SK-N-SH treated with all-trans-retinoic acid at 6 μM for 48 hours (cell line): ENCODE data around the gene FBXL12.

ENCODE experiments used
- ATAC-seq: fragments of 200-7000 bp; cut with Tn5 transposase; 3 replicates; pipeline ENCODE4 v1.9.1; 2020; ENCODE audit warnings: mild to moderate bottlenecking, moderate library complexity
- ARNTL ChIP-seq: fragments of 450-650 bp; formaldehyde crosslinking; IDR thresholded peaks from 2 replicates; pipeline ENCODE4 v1.5.0; 2020; ENCODE audit warnings: low read depth, mild to moderate bottlenecking, moderate library complexity, borderline replicate concordance
- BACH2 ChIP-seq: fragments of 250-450 bp; sonication (Bioruptor Pico); IDR thresholded peaks from 2 replicates; pipeline ENCODE4 v1.9.0; 2021; ENCODE audit warnings: mild to moderate bottlenecking, borderline replicate concordance
- CSDC2 ChIP-seq: fragments of 250-450 bp; sonication (Bioruptor Pico); IDR thresholded peaks from 2 replicates; pipeline ENCODE4 v1.5.0; 2020; ENCODE audit warnings: mild to moderate bottlenecking, moderate library complexity
- ESRRG ChIP-seq: fragments of 250-450 bp; sonication (Bioruptor Pico); IDR thresholded peaks from 2 replicates; pipeline ENCODE4 v1.6.1; 2021; ENCODE audit warnings: mild to moderate bottlenecking
- ISL1 ChIP-seq: fragments of 250-450 bp; sonication (Bioruptor Pico); IDR thresholded peaks from 2 replicates; pipeline ENCODE4 v2.1.2; 2022; ENCODE audit warnings: mild to moderate bottlenecking, moderate library complexity
- OSR1 ChIP-seq: fragments of 250-450 bp; sonication (Bioruptor Pico); IDR thresholded peaks from 2 replicates; pipeline ENCODE4 v1.8.0; 2022; ENCODE audit warnings: moderate library complexity, mild to moderate bottlenecking, inconsistent platforms
- PATZ1 ChIP-seq: fragments of 250-450 bp; sonication (Bioruptor Pico); IDR thresholded peaks from 2 replicates; pipeline ENCODE4 v1.8.0; 2020; ENCODE audit warnings: mild to moderate bottlenecking, moderate library complexity, borderline replicate concordance
- PPARA ChIP-seq: fragments of 250-450 bp; sonication (Bioruptor Pico); IDR thresholded peaks from 2 replicates; pipeline ENCODE4 v1.5.0; 2020; ENCODE audit warnings: mild to moderate bottlenecking, borderline replicate concordance
- RARB ChIP-seq: fragments of 250-450 bp; sonication (Bioruptor Pico); IDR thresholded peaks from 2 replicates; pipeline ENCODE4 v1.8.0; 2021; ENCODE audit warnings: mild to moderate bottlenecking, moderate library complexity
- SNAI2 ChIP-seq: fragments of 250-450 bp; sonication (Bioruptor Pico); IDR thresholded peaks from 2 replicates; pipeline ENCODE4 v1.5.0; 2020; ENCODE audit warnings: mild to moderate bottlenecking, moderate library complexity
- TOX ChIP-seq: fragments of 250-450 bp; sonication (Bioruptor Pico); IDR thresholded peaks from 2 replicates; pipeline ENCODE4 v1.8.0; 2021; ENCODE audit warnings: mild to moderate bottlenecking, moderate library complexity, borderline replicate concordance
- TSHZ2 ChIP-seq: fragments of 250-450 bp; sonication (Bioruptor Pico); IDR thresholded peaks from 2 replicates; pipeline ENCODE4 v1.5.0; 2020; ENCODE audit warnings: mild to moderate bottlenecking, moderate library complexity
- ZC3H10 ChIP-seq: fragments of 250-450 bp; sonication (Bioruptor Pico); IDR thresholded peaks from 2 replicates; pipeline ENCODE4 v1.5.1; 2021; ENCODE audit warnings: mild to moderate bottlenecking, moderate library complexity
- ZFP3 ChIP-seq: fragments of 250-450 bp; sonication (Bioruptor Pico); IDR thresholded peaks from 2 replicates; pipeline ENCODE4 v1.5.0; 2020; ENCODE audit warnings: mild to moderate bottlenecking, moderate library complexity
- ZNF565 ChIP-seq: fragments of 450-650 bp; formaldehyde crosslinking; conservative IDR thresholded peaks from 2 replicates; pipeline ENCODE4 v1.5.0; 2020; ENCODE audit warnings: low read depth, mild to moderate bottlenecking, moderate library complexity
- ZNF70 ChIP-seq: fragments of 450-650 bp; formaldehyde crosslinking; IDR thresholded peaks from 2 replicates; pipeline ENCODE4 v1.5.0; 2020; ENCODE audit warnings: mild to moderate bottlenecking, moderate library complexity
- ZNF8 ChIP-seq: fragments of 450-650 bp; formaldehyde crosslinking; IDR thresholded peaks from 2 replicates; pipeline ENCODE4 v1.5.0; 2020; ENCODE audit warnings: mild to moderate bottlenecking, moderate library complexity
- TF ChIP-seq, protein P1 (sequence below): fragments of 250-450 bp; sonication (Bioruptor Pico); IDR thresholded peaks from 2 replicates; pipeline ENCODE4 v1.5.1; 2021; ENCODE audit warnings: mild to moderate bottlenecking, moderate library complexity
- TF ChIP-seq, protein P2 (sequence below): fragments of 250-450 bp; sonication (Bioruptor Pico); IDR thresholded peaks from 2 replicates; pipeline ENCODE4 v1.5.1; 2020; ENCODE audit warnings: low read depth, mild to moderate bottlenecking, moderate library complexity
- TF ChIP-seq, protein P3 (sequence below): fragments of 250-450 bp; sonication (Bioruptor Pico); IDR thresholded peaks from 2 replicates; pipeline ENCODE4 v1.8.0; 2021; ENCODE audit warnings: low read depth, mild to moderate bottlenecking, moderate library complexity, borderline replicate concordance

Gene FBXL12

DNA sequence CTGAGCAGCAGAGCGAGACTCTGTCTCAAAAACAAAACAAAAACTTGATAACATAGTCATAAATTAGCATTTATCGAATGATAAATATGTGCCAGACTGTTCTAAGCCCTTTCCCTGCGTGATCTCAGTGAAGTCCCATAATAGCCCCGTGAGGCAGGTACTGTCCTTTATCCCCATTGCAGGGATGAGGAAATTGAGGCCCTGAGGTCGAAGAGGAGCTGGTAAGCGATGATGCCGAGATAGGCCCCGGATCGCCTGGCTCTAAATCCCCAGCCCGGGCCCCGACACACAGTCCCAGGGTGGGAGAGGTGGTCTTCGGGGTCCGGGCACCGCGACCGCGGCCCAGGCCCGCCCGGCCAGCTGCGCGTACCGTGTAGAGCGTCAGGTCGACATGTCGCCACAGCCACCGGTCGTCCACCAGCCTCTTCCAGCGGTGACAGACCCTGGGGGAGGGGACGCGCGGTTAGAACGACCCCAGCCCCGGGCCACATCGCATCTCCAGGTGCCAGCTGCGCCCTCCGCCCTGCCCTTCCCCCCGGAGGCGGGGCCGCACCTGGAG, 625 bp downstream of the FBXL12 start:
- no peak for ATAC-seq
- TF ChIP-seq, protein P1, sequence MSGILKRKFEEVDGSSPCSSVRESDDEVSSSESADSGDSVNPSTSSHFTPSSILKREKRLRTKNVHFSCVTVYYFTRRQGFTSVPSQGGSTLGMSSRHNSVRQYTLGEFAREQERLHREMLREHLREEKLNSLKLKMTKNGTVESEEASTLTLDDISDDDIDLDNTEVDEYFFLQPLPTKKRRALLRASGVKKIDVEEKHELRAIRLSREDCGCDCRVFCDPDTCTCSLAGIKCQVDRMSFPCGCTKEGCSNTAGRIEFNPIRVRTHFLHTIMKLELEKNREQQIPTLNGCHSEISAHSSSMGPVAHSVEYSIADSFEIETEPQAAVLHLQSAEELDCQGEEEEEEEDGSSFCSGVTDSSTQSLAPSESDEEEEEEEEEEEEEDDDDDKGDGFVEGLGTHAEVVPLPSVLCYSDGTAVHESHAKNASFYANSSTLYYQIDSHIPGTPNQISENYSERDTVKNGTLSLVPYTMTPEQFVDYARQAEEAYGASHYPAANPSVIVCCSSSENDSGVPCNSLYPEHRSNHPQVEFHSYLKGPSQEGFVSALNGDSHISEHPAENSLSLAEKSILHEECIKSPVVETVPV = no peak
- TF ChIP-seq ARNTL (CRISPR knock-in tag) (no peak), ZFP3 (CRISPR knock-in tag) (peak; percentile 74)
- TF ChIP-seq, protein P2, sequence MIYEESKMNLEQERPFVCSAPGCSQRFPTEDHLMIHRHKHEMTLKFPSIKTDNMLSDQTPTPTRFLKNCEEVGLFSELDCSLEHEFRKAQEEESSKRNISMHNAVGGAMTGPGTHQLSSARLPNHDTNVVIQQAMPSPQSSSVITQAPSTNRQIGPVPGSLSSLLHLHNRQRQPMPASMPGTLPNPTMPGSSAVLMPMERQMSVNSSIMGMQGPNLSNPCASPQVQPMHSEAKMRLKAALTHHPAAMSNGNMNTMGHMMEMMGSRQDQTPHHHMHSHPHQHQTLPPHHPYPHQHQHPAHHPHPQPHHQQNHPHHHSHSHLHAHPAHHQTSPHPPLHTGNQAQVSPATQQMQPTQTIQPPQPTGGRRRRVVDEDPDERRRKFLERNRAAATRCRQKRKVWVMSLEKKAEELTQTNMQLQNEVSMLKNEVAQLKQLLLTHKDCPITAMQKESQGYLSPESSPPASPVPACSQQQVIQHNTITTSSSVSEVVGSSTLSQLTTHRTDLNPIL (CRISPR knock-in tag) = no peak
- TF ChIP-seq, all 23 proteins: peak for 1

- ATAC-seq = no peak
These were observed 7.7 kb downstream of the FBXL12 start for GRCh38 chr19:9811139-9811538.

DNA sequence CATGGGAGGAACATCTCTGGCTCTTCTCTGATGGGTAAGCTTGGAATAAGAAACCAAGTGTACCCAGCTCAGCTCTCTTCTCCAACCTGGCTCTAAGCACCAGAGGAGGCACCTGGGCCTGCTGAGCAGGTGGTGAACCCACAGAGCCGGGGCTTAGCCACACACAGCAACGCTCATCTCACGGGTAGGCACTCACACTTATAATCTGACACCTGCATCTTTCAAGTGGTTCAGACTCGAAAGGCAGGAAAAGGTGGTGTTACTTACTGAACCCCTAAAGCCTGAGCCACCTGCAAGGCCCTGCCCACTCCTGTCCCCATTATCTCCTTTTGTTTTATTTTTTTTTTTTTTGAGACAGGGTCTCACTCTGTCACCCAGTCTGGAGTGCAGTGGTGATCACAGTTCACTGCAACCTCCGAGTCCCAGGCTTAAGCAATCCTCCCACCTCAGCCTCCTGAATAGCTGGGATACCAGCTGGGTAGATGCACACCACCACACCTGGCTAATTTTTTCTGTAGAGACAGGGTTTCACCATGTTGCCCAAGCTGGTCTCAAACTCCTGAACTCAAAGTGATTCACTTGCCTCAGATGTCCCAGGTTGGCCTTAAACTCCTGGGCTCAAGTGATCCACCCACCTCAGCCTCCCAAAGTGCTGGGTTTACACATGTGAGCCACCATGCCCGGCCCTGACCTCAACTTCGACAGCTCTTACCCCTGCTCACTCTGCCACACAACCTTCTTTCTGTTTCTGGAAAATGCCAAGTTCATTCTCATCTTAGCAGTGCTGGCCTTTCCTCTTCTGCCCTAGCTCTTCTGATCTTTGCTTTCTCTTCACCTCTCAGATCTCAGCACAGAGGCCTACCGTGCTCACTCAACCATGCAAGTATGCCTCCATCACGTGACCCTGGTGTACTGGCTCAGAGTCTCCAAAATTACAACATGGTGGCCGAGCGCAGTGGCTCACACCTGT, 9.7 kb downstream of the FBXL12 start:
- no peak for ATAC-seq
- TF ChIP-seq PPARA (no peak), TOX (no peak), ZNF70 (no peak), ZC3H10 (CRISPR knock-in tag) (no peak), BACH2 (CRISPR knock-in tag) (no peak), ZNF565 (CRISPR knock-in tag) (no peak), OSR1 (no peak), TSHZ2 (no peak), ISL1 (CRISPR knock-in tag) (no peak), PATZ1 (CRISPR knock-in tag) (no peak), ZFP3 (CRISPR knock-in tag) (no peak), SNAI2 (CRISPR knock-in tag) (no peak), CSDC2 (no peak), RARB (no peak), ZNF8 (CRISPR knock-in tag) (no peak), ESRRG (CRISPR knock-in tag) (no peak)
- TF ChIP-seq, protein P3, sequence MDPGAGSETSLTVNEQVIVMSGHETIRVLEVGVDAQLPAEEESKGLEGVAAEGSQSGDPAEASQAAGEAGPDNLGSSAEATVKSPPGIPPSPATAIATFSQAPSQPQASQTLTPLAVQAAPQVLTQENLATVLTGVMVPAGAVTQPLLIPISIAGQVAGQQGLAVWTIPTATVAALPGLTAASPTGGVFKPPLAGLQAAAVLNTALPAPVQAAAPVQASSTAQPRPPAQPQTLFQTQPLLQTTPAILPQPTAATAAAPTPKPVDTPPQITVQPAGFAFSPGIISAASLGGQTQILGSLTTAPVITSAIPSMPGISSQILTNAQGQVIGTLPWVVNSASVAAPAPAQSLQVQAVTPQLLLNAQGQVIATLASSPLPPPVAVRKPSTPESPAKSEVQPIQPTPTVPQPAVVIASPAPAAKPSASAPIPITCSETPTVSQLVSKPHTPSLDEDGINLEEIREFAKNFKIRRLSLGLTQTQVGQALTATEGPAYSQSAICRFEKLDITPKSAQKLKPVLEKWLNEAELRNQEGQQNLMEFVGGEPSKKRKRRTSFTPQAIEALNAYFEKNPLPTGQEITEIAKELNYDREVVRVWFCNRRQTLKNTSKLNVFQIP = no peak
- TF ChIP-seq, protein P1 = no peak

More at GRCh38 chr19:9811139-9811538, 7.7 kb downstream of the FBXL12 start:
- no peak for TF ChIP-seq ESRRG (CRISPR knock-in tag)
- TF ChIP-seq, all 23 proteins: peak for 0
